NCI-H345 (cell line): ENCODE measurements around the gene TRMO.

Experiments used
- DNase-seq: peaks from one replicate; lab custom pipeline; 2025; lab: John Stamatoyannopoulos, UW

TRMO gene

GRCh38 chr9:97903177-97903576 lies 19.1 kb downstream of the TRMO start:
- no peak for DNase-seq

- DNase-seq = peak; percentile 51
Observed at GRCh38 chr9:97900738-97901565, 21.3 kb downstream of the TRMO start.

GRCh38 chr9:97900103-97900737 lies 22.1 kb downstream of the TRMO start:
- DNase-seq = no peak

- DNase-seq = no peak
Observed at GRCh38 chr9:97895695-97896332, 26.5 kb downstream of the TRMO start.

- no peak for DNase-seq
Observed at GRCh38 chr9:97895211-97895610, 27.1 kb downstream of the TRMO start.

GRCh38 chr9:97892421-97892820 lies 29.9 kb downstream of the TRMO start:
- no peak for DNase-seq

GRCh38 chr9:97891736-97892135 lies 30.6 kb downstream of the TRMO start:
- DNase-seq = no peak

GRCh38 chr9:97889941-97890887 lies 32.1 kb downstream of the TRMO start:
- no peak for DNase-seq

- no peak for DNase-seq
Observed at GRCh38 chr9:97880336-97880735, 42.0 kb downstream of the TRMO start.

- DNase-seq = no peak
Observed at GRCh38 chr9:97876061-97876460, 46.2 kb downstream of the TRMO start.

- DNase-seq = no peak
Observed at GRCh38 chr9:97875111-97875510, 47.2 kb downstream of the TRMO start.

- DNase-seq = no peak
Observed at GRCh38 chr9:97874624-97875023, 47.7 kb downstream of the TRMO start.

GRCh38 chr9:97873882-97874281 lies 48.4 kb downstream of the TRMO start:
- no peak for DNase-seq

GRCh38 chr9:97873425-97873824 lies 48.9 kb downstream of the TRMO start:
- no peak for DNase-seq

- DNase-seq = no peak
Observed at GRCh38 chr9:97868859-97869258, 53.4 kb downstream of the TRMO start.

- no peak for DNase-seq
Observed at GRCh38 chr9:97866848-97867247, 55.5 kb downstream of the TRMO start.

GRCh38 chr9:97866300-97866699 lies 56.0 kb downstream of the TRMO start:
- no peak for DNase-seq

- no peak for DNase-seq
Observed at GRCh38 chr9:97864396-97864795, 57.9 kb downstream of the TRMO start.

GRCh38 chr9:97863314-97863713 lies 59.0 kb downstream of the TRMO start:
- DNase-seq = no peak

- DNase-seq = no peak
Observed at GRCh38 chr9:97861148-97861475, 61.2 kb downstream of the TRMO start.

GRCh38 chr9:97860451-97861147 lies 61.7 kb downstream of the TRMO start:
- DNase-seq = no peak

- no peak for DNase-seq
Observed at GRCh38 chr9:97859346-97859745, 63.0 kb downstream of the TRMO start.
